BLaER1 (cell line): ENCODE data around the gene EMSY.

ENCODE experiments used
- H3K27ac ChIP-seq: shearing (Covaris generic); formaldehyde crosslinking; 2 replicates; pipeline ENCODE4 v1.8.1; 2022
- H3K27me3 ChIP-seq: shearing (Covaris generic); formaldehyde crosslinking; 2 replicates; pipeline ENCODE4 v1.8.1; 2022
- H3K36me3 ChIP-seq: shearing (Covaris generic); formaldehyde crosslinking; 2 replicates; pipeline ENCODE4 v1.8.1; 2022
- H3K4me1 ChIP-seq: shearing (Covaris generic); formaldehyde crosslinking; 2 replicates; pipeline ENCODE4 v1.8.1; 2022
- H3K4me2 ChIP-seq: shearing (Covaris generic); formaldehyde crosslinking; 2 replicates; pipeline ENCODE4 v1.8.1; 2022
- H3K4me3 ChIP-seq: shearing (Covaris generic); formaldehyde crosslinking; 2 replicates; pipeline ENCODE4 v1.8.1; 2022
- H3K9ac ChIP-seq: shearing (Covaris generic); formaldehyde crosslinking; 2 replicates; pipeline ENCODE4 v1.8.1; 2022
- H3K9me3 ChIP-seq: shearing (Covaris generic); formaldehyde crosslinking; 2 replicates; pipeline ENCODE4 v1.8.1; 2022
- H4K20me1 ChIP-seq: shearing (Covaris generic); formaldehyde crosslinking; 2 replicates; pipeline ENCODE4 v1.8.1; 2022
- Cebpa-rat ChIP-seq: shearing (Covaris generic); IDR thresholded peaks from 2 replicates; pipeline ENCODE4 v1.8.1; 2022

The EMSY gene

GRCh38 chr11:76424379-76424778, 20.4 kb upstream of the EMSY start:
- H3K4me1 ChIP-seq = no peaks in the 10 kb centered on the region

GRCh38 chr11:76424891-76425290, 19.9 kb upstream of the EMSY start:
- no peak for TF ChIP-seq Cebpa-rat
- H3K27me3 ChIP-seq = no peaks in the 10 kb centered on the region
- H3K4me2 ChIP-seq = no peak overlapping the region
- no peak overlapping the region for H3K4me3 ChIP-seq
- no peaks in the 10 kb centered on the region for H3K36me3 ChIP-seq
- no peaks in the 10 kb centered on the region for H4K20me1 ChIP-seq
- no peaks in the 10 kb centered on the region for H3K4me1 ChIP-seq
- H3K9me3 ChIP-seq = no peaks in the 10 kb centered on the region
- H3K27ac ChIP-seq = no peak overlapping the region
- no peak overlapping the region for H3K9ac ChIP-seq

More at GRCh38 chr11:76424379-76424778, 20.4 kb upstream of the EMSY start:
- H3K4me2 ChIP-seq = no peak overlapping the region
- no peaks in the 10 kb centered on the region for H4K20me1 ChIP-seq
- no peaks in the 10 kb centered on the region for H3K36me3 ChIP-seq
- H3K4me3 ChIP-seq = no peak overlapping the region
- no peaks in the 10 kb centered on the region for H3K9me3 ChIP-seq
- no peak overlapping the region for H3K27ac ChIP-seq
- no peak overlapping the region for H3K9ac ChIP-seq
- no peaks in the 10 kb centered on the region for H3K27me3 ChIP-seq
- no peak for TF ChIP-seq Cebpa-rat

GRCh38 chr11:76426660-76427059, 18.2 kb upstream of the EMSY start:
- Histone ChIP-seq H3K36me3 (no peaks in the 10 kb centered on the region), H3K9me3 (no peaks in the 10 kb centered on the region), H3K4me3 (no peak overlapping the region), H3K27me3 (no peaks in the 10 kb centered on the region), H4K20me1 (no peaks in the 10 kb centered on the region), H3K9ac (no peak overlapping the region), H3K4me2 (no peak overlapping the region), H3K4me1 (no peaks in the 10 kb centered on the region), H3K27ac (no peak overlapping the region)
- TF ChIP-seq Cebpa-rat = no peak

DNA sequence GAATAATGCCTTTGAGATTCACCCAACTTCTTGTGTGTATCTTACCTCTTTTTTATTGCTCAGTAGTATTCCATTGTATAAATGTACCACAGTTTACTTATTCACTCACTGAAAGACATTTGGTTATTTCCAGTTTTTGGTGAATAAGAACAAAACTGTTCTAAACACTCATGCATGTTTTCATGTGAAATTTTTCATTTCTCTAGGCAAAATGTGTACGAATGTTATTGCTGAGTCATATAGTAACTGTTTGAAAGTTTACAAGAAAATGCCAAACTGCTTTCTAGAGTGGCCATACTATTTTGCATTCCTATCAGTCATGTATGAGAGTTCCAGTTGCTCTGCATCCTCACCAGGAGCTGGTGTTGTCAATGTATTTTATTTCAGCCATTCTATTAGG, 8.8 kb upstream of the EMSY start:
- Histone ChIP-seq H3K36me3 (no peaks in the 10 kb centered on the region), H3K4me3 (no peak overlapping the region), H4K20me1 (no peaks in the 10 kb centered on the region), H3K9me3 (no peaks in the 10 kb centered on the region), H3K4me1 (no peaks in the 10 kb centered on the region), H3K9ac (no peak overlapping the region), H3K27me3 (no peaks in the 10 kb centered on the region), H3K4me2 (no peak overlapping the region), H3K27ac (no peak overlapping the region)
- no peak for TF ChIP-seq Cebpa-rat

DNA sequence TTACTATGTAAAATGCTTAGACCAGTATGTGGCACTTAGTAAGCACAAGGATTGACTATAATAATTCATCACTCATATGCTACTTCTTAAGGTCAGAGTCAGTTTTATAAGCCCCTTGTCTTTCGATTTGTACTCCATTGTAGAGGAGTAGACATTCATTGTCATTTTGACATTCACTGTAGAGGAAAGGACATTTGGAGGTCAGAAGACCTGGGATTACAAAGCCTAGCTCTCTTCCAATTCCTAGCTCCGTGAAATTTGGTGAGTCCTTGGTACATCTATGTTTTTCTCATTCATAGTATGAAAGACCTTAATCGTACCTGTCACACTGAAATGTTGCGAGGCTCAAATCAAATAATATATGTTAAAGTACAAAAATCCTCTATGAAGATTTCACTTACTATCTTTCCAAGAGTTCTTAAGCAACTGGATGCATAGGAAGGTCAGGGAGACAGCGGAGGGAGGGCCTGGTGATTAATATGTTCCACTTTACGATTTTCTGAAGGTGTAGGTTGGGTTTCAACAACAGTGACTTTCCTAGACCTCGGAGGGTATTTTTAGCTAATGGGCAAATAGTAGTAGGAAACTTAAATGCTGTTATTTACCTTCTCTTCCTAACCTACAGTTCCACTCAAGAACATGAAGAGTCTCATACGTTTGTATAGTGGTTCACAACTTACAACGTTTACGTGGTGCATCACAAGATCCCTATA, 1.4 kb upstream of the EMSY start:
- H3K4me3 ChIP-seq = peak overlapping the region; percentile 84
- H3K27ac ChIP-seq = peak overlapping the region; percentile 94
- peaks cover 25% of the 10 kb centered on the region for H3K4me1 ChIP-seq
- no peaks in the 10 kb centered on the region for H3K9me3 ChIP-seq
- peaks cover 21% of the 10 kb centered on the region for H4K20me1 ChIP-seq
- no peaks in the 10 kb centered on the region for H3K27me3 ChIP-seq
- H3K9ac ChIP-seq = peak overlapping the region; percentile 97
- no peak for TF ChIP-seq Cebpa-rat
- peaks cover 31% of the 10 kb centered on the region for H3K36me3 ChIP-seq
- H3K4me2 ChIP-seq = peak overlapping the region; percentile 90

GRCh38 chr11:76444065-76444383, 794 bp upstream of the EMSY start:
- Histone ChIP-seq H3K4me2 (peak overlapping the region; percentile 90), H3K36me3 (peaks cover 36% of the 10 kb centered on the region), H3K9me3 (no peaks in the 10 kb centered on the region), H3K27ac (peak overlapping the region; percentile 94), H4K20me1 (peaks cover 21% of the 10 kb centered on the region), H3K9ac (peak overlapping the region; percentile 97), H3K27me3 (no peaks in the 10 kb centered on the region), H3K4me1 (peaks cover 25% of the 10 kb centered on the region), H3K4me3 (peak overlapping the region; percentile 84)
- no peak for TF ChIP-seq Cebpa-rat

DNA sequence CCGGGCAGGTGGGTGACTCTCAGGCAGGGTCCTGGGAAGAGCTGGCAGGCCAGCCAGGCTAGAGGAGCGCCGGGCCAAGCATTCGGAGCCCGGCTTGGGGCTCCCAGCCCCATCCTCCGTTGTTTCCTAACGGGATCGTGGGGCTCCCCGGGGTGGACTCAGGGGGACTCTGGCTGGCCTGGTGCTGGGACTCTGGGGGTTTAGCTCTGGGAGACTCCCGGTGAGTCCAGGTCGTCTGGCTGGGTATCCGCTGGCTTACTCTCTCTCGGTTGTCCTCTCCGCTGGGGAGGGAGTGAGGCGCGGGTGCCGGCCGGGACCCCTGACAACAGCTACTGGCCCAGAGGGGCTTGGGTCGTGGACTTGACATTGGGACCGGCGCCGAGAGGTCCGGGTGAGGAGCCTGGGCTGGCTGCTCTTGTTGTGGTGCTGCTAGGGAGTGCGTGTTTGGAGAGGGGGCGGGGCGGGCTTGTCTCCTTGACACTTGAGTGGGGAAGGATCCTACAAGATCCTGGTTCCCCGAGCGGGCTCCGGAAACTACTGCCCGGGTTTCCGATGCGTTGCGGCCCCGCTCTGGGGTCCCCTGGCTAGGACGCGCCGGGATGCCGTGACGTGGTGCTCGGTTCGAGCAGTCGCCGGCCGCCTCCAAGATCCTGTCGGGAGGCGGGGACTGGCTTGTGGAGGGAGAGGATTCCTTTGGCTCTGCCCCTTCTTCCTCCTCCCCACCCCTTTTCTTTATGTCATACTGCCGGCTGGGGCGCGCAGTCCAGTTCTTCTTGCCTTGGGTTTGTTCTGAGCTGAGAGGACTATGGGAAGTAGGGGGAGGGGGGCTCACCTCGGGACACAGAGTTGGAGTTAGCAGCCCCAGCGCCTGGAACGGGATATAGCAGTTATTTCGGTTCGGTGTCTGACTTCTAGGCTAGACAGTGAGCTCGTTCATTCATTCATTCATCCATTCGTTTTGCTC, 585 bp downstream of the EMSY start:
- peak overlapping the region; percentile 84 for H3K4me3 ChIP-seq
- H3K36me3 ChIP-seq = peaks cover 50% of the 10 kb centered on the region
- TF ChIP-seq Cebpa-rat = no peak
- H3K4me1 ChIP-seq = peaks cover 25% of the 10 kb centered on the region
- peak overlapping the region; percentile 97 for H3K9ac ChIP-seq
- peaks cover 24% of the 10 kb centered on the region for H4K20me1 ChIP-seq
- H3K27ac ChIP-seq = peak overlapping the region; percentile 94
- peak overlapping the region; percentile 92 for H3K4me2 ChIP-seq
- H3K27me3 ChIP-seq = no peaks in the 10 kb centered on the region
- no peaks in the 10 kb centered on the region for H3K9me3 ChIP-seq

DNA sequence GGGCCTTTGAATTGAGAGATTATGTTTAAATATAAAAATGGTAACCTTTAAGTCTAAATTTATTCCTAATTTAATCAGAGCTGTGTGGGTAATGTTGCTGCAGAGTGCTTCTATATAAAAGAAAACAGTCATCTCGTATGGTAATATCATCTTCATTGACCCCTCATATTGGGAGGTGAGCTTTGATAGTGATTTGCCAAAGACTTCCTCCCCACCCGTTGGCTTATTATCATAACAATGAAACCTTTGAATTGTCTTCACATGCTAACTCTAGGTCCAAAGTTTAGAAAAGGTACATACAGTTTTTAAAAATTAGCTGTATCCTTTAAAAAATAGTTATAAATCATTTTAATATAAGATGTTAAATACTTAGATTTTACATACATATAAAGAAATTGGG, 3.7 kb downstream of the EMSY start:
- H3K9me3 ChIP-seq = no peaks in the 10 kb centered on the region
- TF ChIP-seq Cebpa-rat = no peak
- peaks cover 24% of the 10 kb centered on the region for H4K20me1 ChIP-seq
- H3K4me2 ChIP-seq = no peak overlapping the region
- peaks cover 14% of the 10 kb centered on the region for H3K4me1 ChIP-seq
- H3K36me3 ChIP-seq = peaks cover 62% of the 10 kb centered on the region
- H3K9ac ChIP-seq = no peak overlapping the region
- H3K4me3 ChIP-seq = no peak overlapping the region
- H3K27ac ChIP-seq = no peak overlapping the region
- H3K27me3 ChIP-seq = no peaks in the 10 kb centered on the region

DNA sequence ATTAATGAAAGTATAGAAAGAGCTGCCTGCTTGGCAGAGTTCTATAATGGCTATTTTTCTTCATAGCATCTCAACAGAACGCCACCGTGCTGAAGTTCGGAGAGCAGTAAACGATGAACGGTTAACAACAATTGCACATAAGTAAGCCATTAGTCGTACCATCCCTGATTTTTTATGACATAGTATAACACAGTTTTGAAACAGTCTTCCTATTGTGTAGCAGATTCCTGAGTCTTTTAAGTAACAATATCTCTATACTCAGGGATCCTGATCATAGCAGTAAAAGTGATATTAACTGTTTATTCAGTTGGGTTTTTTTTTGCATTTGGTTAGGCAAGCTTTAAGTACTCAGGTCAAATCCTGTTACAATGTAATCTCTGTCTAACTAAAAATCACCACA, 8.4 kb downstream of the EMSY start:
- H3K4me2 ChIP-seq = no peak overlapping the region
- H3K9me3 ChIP-seq = no peaks in the 10 kb centered on the region
- TF ChIP-seq Cebpa-rat = no peak
- no peaks in the 10 kb centered on the region for H3K4me1 ChIP-seq
- H3K36me3 ChIP-seq = peaks cover 80% of the 10 kb centered on the region
- H4K20me1 ChIP-seq = 0 out of 2 replicates have a peak, but pooled peaks cover 4% of the 10 kb centered on the region
- no peaks in the 10 kb centered on the region for H3K27me3 ChIP-seq
- H3K27ac ChIP-seq = no peak overlapping the region
- no peak overlapping the region for H3K9ac ChIP-seq
- H3K4me3 ChIP-seq = no peak overlapping the region

GRCh38 chr11:76455331-76455730, 10.5 kb downstream of the EMSY start:
- H3K4me3 ChIP-seq = no peak overlapping the region
- H3K36me3 ChIP-seq = peaks cover 79% of the 10 kb centered on the region
- no peak overlapping the region for H3K4me2 ChIP-seq
- H3K27ac ChIP-seq = no peak overlapping the region
- no peaks in the 10 kb centered on the region for H3K27me3 ChIP-seq
- H3K4me1 ChIP-seq = no peaks in the 10 kb centered on the region
- H3K9me3 ChIP-seq = no peaks in the 10 kb centered on the region
- no peak for TF ChIP-seq Cebpa-rat
- H4K20me1 ChIP-seq = no peaks in the 10 kb centered on the region
- no peak overlapping the region for H3K9ac ChIP-seq
